Measurements from ENCODE around the gene AP2A2. TPM values are rescaled to one million over a fixed set of nuclear protein-coding genes. Genes with fewer than 3 reads are reported as not detected.

Gene AP2A2
- total RNA-seq, 1 experiment from 2014 or later, result 123 TPM

DNA sequence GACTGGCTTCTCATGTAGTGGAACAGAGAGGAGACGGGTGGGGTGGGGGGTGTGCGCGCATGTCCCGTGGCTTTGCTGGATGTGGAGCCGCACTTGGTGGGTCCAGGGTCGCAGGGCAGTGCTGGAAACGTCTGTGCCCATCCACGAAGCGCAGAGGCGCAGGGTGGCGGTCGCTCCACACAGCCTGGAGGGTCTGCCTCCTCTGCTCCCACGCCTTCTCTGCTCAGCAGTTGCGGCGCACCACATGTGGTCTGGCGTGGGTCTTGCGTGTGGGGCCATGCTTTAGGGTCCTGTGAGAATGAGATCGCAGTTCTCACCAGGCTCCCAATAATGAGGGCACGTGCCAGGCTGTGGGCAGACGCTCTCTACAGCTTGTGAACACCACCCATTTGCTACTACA lies 60.2 kb downstream of the AP2A2 start:
- no peak for TF ChIP-seq SIN3A (IDR thresholded peaks at IDR 0.05; ENCODE audit: borderline replicate concordance, insufficient read depth, low read depth, low read length)
- TF ChIP-seq, protein P1, sequence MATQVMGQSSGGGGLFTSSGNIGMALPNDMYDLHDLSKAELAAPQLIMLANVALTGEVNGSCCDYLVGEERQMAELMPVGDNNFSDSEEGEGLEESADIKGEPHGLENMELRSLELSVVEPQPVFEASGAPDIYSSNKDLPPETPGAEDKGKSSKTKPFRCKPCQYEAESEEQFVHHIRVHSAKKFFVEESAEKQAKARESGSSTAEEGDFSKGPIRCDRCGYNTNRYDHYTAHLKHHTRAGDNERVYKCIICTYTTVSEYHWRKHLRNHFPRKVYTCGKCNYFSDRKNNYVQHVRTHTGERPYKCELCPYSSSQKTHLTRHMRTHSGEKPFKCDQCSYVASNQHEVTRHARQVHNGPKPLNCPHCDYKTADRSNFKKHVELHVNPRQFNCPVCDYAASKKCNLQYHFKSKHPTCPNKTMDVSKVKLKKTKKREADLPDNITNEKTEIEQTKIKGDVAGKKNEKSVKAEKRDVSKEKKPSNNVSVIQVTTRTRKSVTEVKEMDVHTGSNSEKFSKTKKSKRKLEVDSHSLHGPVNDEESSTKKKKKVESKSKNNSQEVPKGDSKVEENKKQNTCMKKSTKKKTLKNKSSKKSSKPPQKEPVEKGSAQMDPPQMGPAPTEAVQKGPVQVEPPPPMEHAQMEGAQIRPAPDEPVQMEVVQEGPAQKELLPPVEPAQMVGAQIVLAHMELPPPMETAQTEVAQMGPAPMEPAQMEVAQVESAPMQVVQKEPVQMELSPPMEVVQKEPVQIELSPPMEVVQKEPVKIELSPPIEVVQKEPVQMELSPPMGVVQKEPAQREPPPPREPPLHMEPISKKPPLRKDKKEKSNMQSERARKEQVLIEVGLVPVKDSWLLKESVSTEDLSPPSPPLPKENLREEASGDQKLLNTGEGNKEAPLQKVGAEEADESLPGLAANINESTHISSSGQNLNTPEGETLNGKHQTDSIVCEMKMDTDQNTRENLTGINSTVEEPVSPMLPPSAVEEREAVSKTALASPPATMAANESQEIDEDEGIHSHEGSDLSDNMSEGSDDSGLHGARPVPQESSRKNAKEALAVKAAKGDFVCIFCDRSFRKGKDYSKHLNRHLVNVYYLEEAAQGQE (IDR thresholded peaks at IDR 0.05; ENCODE audit: insufficient read depth in 1 of 2, low read depth in 2 of 2, low read length in 1 of 2), result no peak
- no peak for DNase-seq (ENCODE audit: low read depth, low spot score)
- Histone ChIP-seq H3K27ac (ENCODE audit: low read length) (no peak overlapping the region), H3K36me3 (ENCODE audit: control insufficient read depth, insufficient read depth, low read length) (peaks cover 22% of the 10 kb centered on the region), H3K27me3 (ENCODE audit: control insufficient read depth, insufficient read depth, low read length) (no peaks in the 10 kb centered on the region), H3K4me3 (ENCODE audit: low read depth in 2 of 2, low read length in 2 of 2) (no peak overlapping the region), H3K9me3 (ENCODE audit: control insufficient read depth, insufficient read depth, low read depth, low read length) (no peaks in the 10 kb centered on the region), H3K4me1 (ENCODE audit: control insufficient read depth, insufficient read depth, low read length) (no peaks in the 10 kb centered on the region)
- POLR2A ChIA-PET, result no interaction called here
- no TSS peak for BruUV-seq (replicated peaks)
- CTCF ChIA-PET, result no interaction called here
- no peak for ATAC-seq
- intact Hi-C loops (cut with micrococcal nuclease; ENCODE audit: unreplicated experiment) (no loop called here), in situ Hi-C loops (cut with HindIII; ENCODE audit: low pct_unique_long_range_greater_than_20kb, low sequenced_read_pairs) (no loop called here)

DNA sequence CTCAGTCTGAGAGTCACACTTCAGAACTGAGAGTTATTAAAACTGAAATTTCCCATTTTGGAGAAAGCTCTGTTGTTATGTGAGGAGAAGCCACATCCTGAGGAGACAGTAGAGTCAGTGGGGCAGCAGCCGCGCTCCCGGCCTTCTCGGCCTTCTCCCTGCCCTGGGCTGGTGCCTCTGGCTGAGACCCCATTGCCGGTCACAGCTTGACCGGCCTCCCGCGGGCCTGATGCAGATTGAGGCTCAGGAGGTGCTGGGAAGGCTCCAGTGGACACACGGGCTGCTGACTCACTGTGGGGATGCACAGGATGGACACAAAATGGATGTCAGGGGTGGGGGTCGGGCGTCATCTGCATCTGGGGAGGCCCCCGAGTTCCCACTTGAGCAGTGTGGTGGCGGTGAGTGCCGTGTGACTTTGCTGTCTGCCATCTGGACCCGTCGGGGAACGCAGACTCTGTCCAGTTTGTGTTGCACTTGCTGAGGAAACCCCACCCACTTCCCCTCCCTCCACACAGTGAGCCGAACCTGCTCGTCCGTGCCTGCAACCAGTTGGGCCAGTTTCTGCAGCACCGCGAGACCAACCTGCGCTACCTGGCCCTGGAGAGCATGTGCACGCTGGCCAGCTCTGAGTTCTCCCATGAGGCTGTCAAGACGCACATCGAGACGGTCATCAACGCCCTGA lies 60.7 kb downstream of the AP2A2 start:
- intact Hi-C loops (cut with micrococcal nuclease; ENCODE audit: unreplicated experiment) (no loop called here), in situ Hi-C loops (cut with HindIII; ENCODE audit: low pct_unique_long_range_greater_than_20kb, low sequenced_read_pairs) (no loop called here)
- H3K27me3 ChIP-seq (ENCODE audit: control insufficient read depth, insufficient read depth, low read length), result no peaks in the 10 kb centered on the region
- ATAC-seq (no peak), DNase-seq (ENCODE audit: low read depth, low spot score) (no peak)
- POLR2A ChIA-PET, result no interaction called here
- CTCF ChIA-PET, result no interaction called here
- no peaks in the 10 kb centered on the region for H3K9me3 ChIP-seq (ENCODE audit: control insufficient read depth, insufficient read depth, low read depth, low read length)
- peaks cover 20% of the 10 kb centered on the region for H3K36me3 ChIP-seq (ENCODE audit: control insufficient read depth, insufficient read depth, low read length)
- H3K4me3 ChIP-seq (ENCODE audit: low read depth in 2 of 2, low read length in 2 of 2), result no peak overlapping the region
- no peak overlapping the region for H3K27ac ChIP-seq (ENCODE audit: low read length)
- TF ChIP-seq SIN3A (IDR thresholded peaks at IDR 0.05; ENCODE audit: borderline replicate concordance, insufficient read depth, low read depth, low read length) (no peak), TCF7L2 (IDR thresholded peaks at IDR 0.05; ENCODE audit: low read depth, low read length) (no peak), POLR2AphosphoS5 (IDR thresholded peaks at IDR 0.05; ENCODE audit: low read depth, low read length) (no peak)
- TF ChIP-seq, protein P1 (IDR thresholded peaks at IDR 0.05; ENCODE audit: insufficient read depth in 1 of 2, low read depth in 2 of 2, low read length in 1 of 2), result no peak
- TF ChIP-seq, protein P2, sequence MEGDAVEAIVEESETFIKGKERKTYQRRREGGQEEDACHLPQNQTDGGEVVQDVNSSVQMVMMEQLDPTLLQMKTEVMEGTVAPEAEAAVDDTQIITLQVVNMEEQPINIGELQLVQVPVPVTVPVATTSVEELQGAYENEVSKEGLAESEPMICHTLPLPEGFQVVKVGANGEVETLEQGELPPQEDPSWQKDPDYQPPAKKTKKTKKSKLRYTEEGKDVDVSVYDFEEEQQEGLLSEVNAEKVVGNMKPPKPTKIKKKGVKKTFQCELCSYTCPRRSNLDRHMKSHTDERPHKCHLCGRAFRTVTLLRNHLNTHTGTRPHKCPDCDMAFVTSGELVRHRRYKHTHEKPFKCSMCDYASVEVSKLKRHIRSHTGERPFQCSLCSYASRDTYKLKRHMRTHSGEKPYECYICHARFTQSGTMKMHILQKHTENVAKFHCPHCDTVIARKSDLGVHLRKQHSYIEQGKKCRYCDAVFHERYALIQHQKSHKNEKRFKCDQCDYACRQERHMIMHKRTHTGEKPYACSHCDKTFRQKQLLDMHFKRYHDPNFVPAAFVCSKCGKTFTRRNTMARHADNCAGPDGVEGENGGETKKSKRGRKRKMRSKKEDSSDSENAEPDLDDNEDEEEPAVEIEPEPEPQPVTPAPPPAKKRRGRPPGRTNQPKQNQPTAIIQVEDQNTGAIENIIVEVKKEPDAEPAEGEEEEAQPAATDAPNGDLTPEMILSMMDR (IDR thresholded peaks at IDR 0.05), result no peak
- H3K4me1 ChIP-seq (ENCODE audit: control insufficient read depth, insufficient read depth, low read length), result no peaks in the 10 kb centered on the region
- no TSS peak for BruUV-seq (replicated peaks)
